Measurements from ENCODE around the gene GMEB2. TPM values are rescaled to one million over a fixed set of nuclear protein-coding genes. Genes with fewer than 3 reads are reported as not detected.
A peak's percentile ranks its signal among the peaks of the same experiment; 100 is the strongest.

The GMEB2 gene
- total RNA-seq, 1 donor from 2014 or later: 8.0 TPM

- no peaks in the 10 kb centered on the region for H3K27me3 ChIP-seq
- H3K9me3 Mint-ChIP-seq: no peaks in the 10 kb centered on the region
- no peaks in the 10 kb centered on the region for H3K36me3 ChIP-seq
- no peaks in the 10 kb centered on the region for H3K4me1 ChIP-seq
- H3K9me3 ChIP-seq (ENCODE audit: low read depth): no peaks in the 10 kb centered on the region
- no peaks in the 10 kb centered on the region for H3K79me2 ChIP-seq (ENCODE audit: low read depth)
- peaks cover 4% of the 10 kb centered on the region for H3K27me3 Mint-ChIP-seq (ENCODE audit: insufficient read depth, low read depth)
- peaks cover 5% of the 10 kb centered on the region for H3K4me1 Mint-ChIP-seq
- H3F3A ChIP-seq (ENCODE audit: low read depth): no peaks in the 10 kb centered on the region
- H3K4me2 ChIP-seq: no peak overlapping the region
- H3K4me3 ChIP-seq: no peak overlapping the region
- H4K20me1 ChIP-seq (ENCODE audit: low read depth): no peaks in the 10 kb centered on the region
- no peak overlapping the region for H3K9ac ChIP-seq
- H3K4me3 Mint-ChIP-seq: no peak overlapping the region
- peaks cover 19% of the 10 kb centered on the region for H3K36me3 Mint-ChIP-seq
- no peak for DNase-seq (ENCODE audit: low spot score)
- H3K27ac ChIP-seq: no peak overlapping the region
- peak overlapping the region; percentile 74 for H3K27ac Mint-ChIP-seq
- TF ChIP-seq CTCF (IDR thresholded peaks at IDR 0.05): no peak
- TF ChIP-seq EZH2 (IDR thresholded peaks at IDR 0.05): no peak
- no peak for TF ChIP-seq EZH2phosphoT487 (IDR thresholded peaks at IDR 0.05)
- no peak overlapping the region for H2AFZ ChIP-seq (replicated peaks)
Observed at GRCh38 chr20:63665708-63666107, 38.8 kb upstream of the GMEB2 start.

- Mint-ChIP-seq H3K36me3 (peaks cover 20% of the 10 kb centered on the region), H3K4me3 (peak overlapping the region; percentile 48), H3K27ac (peak overlapping the region; percentile 91), H3K27me3 (ENCODE audit: insufficient read depth, low read depth) (peaks cover 4% of the 10 kb centered on the region), H3K9me3 (no peaks in the 10 kb centered on the region), H3K4me1 (peaks cover 6% of the 10 kb centered on the region)
- H3K4me3 ChIP-seq: no peak overlapping the region
- H4K20me1 ChIP-seq (ENCODE audit: low read depth): no peaks in the 10 kb centered on the region
- no peaks in the 10 kb centered on the region for H3K27me3 ChIP-seq
- no peaks in the 10 kb centered on the region for H3K9me3 ChIP-seq (ENCODE audit: low read depth)
- H3K4me1 ChIP-seq: no peaks in the 10 kb centered on the region
- H2AFZ ChIP-seq (replicated peaks): no peak overlapping the region
- H3K4me2 ChIP-seq: no peak overlapping the region
- no peaks in the 10 kb centered on the region for H3F3A ChIP-seq (ENCODE audit: low read depth)
- H3K27ac ChIP-seq: no peak overlapping the region
- no peaks in the 10 kb centered on the region for H3K36me3 ChIP-seq
- H3K79me2 ChIP-seq (ENCODE audit: low read depth): no peaks in the 10 kb centered on the region
- TF ChIP-seq CTCF (IDR thresholded peaks at IDR 0.05) (no peak), EZH2 (IDR thresholded peaks at IDR 0.05) (no peak), EZH2phosphoT487 (IDR thresholded peaks at IDR 0.05) (no peak)
- H3K9ac ChIP-seq: no peak overlapping the region
- peak; percentile 78 for DNase-seq (ENCODE audit: low spot score)
Observed at GRCh38 chr20:63664861-63665594, 38.1 kb upstream of the GMEB2 start.

- TF ChIP-seq EZH2phosphoT487 (IDR thresholded peaks at IDR 0.05) (no peak), CTCF (IDR thresholded peaks at IDR 0.05) (no peak), EZH2 (IDR thresholded peaks at IDR 0.05) (no peak)
- H3K79me2 ChIP-seq (ENCODE audit: low read depth): peaks cover 2% of the 10 kb centered on the region
- H3K27me3 ChIP-seq: no peaks in the 10 kb centered on the region
- H2AFZ ChIP-seq (replicated peaks): no peak overlapping the region
- Mint-ChIP-seq H3K27me3 (ENCODE audit: insufficient read depth, low read depth) (peaks cover 4% of the 10 kb centered on the region), H3K36me3 (peaks cover 19% of the 10 kb centered on the region), H3K4me1 (peaks cover 14% of the 10 kb centered on the region), H3K27ac (no peak overlapping the region), H3K4me3 (no peak overlapping the region), H3K9me3 (no peaks in the 10 kb centered on the region)
- H3K9me3 ChIP-seq (ENCODE audit: low read depth): no peaks in the 10 kb centered on the region
- H3K27ac ChIP-seq: no peak overlapping the region
- H3K4me3 ChIP-seq: no peak overlapping the region
- H3F3A ChIP-seq (ENCODE audit: low read depth): no peaks in the 10 kb centered on the region
- no peak overlapping the region for H3K4me2 ChIP-seq
- H4K20me1 ChIP-seq (ENCODE audit: low read depth): peaks cover 2% of the 10 kb centered on the region
- no peak overlapping the region for H3K9ac ChIP-seq
- H3K4me1 ChIP-seq: no peaks in the 10 kb centered on the region
- no peaks in the 10 kb centered on the region for H3K36me3 ChIP-seq
- DNase-seq (ENCODE audit: low spot score): no peak
Observed at GRCh38 chr20:63664143-63664851, 37.4 kb upstream of the GMEB2 start.
